WTC11 (cell line): ENCODE measurements around the gene DMD. TPM values are rescaled to one million over a fixed set of nuclear protein-coding genes. Genes with fewer than 3 reads are reported as not detected.

Source experiments
- ATAC-seq: fragments of 200-7000 bp; cut with Tn5 transposase; 2 replicates; pipeline ENCODE4 v1.10.0; 2021; ENCODE audit warnings: mild to moderate bottlenecking, moderate library complexity
- CTCF ChIA-PET: fragments of 300-600 bp; sonication (Branson Sonifier 250); formaldehyde crosslinking; loops from one replicate; lab custom pipeline; 2021; ENCODE audit warnings: antibody characterized with exemption; lab: Charles Lee
- POLR2A ChIA-PET: fragments of 350-600 bp; sonication (Branson Sonifier 250); formaldehyde crosslinking; loops from one replicate; lab custom pipeline; 2021; ENCODE audit warnings: antibody characterized with exemption; lab: Charles Lee
- DNase-seq: peaks from one replicate; pipeline ENCODE4 v3.0.0; 2021; ENCODE audit warnings: low spot score
- H3K27ac Mint-ChIP-seq: 2 replicates; pipeline ENCODE4 v1.8.0; 2021; ENCODE audit warnings: mixed read lengths
- H3K27me3 Mint-ChIP-seq: 2 replicates; pipeline ENCODE4 v1.8.0; 2021; ENCODE audit warnings: low read depth, mild to moderate bottlenecking, moderate library complexity, mixed read lengths
- H3K36me3 Mint-ChIP-seq: 2 replicates; pipeline ENCODE4 v1.8.0; 2021; ENCODE audit warnings: mixed read lengths
- H3K4me1 Mint-ChIP-seq: 2 replicates; pipeline ENCODE4 v1.8.0; 2022; ENCODE audit warnings: mixed read lengths
- H3K4me3 Mint-ChIP-seq: 2 replicates; pipeline ENCODE4 v1.8.0; 2021; ENCODE audit warnings: mild to moderate bottlenecking, moderate library complexity, mixed read lengths
- H3K9me3 Mint-ChIP-seq: 2 replicates; pipeline ENCODE4 v1.8.0; 2021; ENCODE audit warnings: mixed read lengths
- ELF4 ChIP-seq: sonication (generic); formaldehyde crosslinking; IDR thresholded peaks from 2 replicates; pipeline ENCODE4 v1.8.1; 2022; ENCODE audit warnings: low read depth, mild to moderate bottlenecking, moderate library complexity, missing genetic modification reagents
- EMX1 ChIP-seq: fragments of 250-450 bp; sonication (Bioruptor Pico); IDR thresholded peaks from 2 replicates; pipeline ENCODE4 v1.8.0; 2021; ENCODE audit warnings: mild to moderate bottlenecking
- JAZF1 ChIP-seq: fragments of 250-450 bp; sonication (Bioruptor Pico); IDR thresholded peaks from 2 replicates; pipeline ENCODE4 v1.9.0; 2021; ENCODE audit warnings: moderate library complexity, mild to moderate bottlenecking, inconsistent platforms
- MYBL2 ChIP-seq: sonication (generic); formaldehyde crosslinking; IDR thresholded peaks from 2 replicates; pipeline ENCODE4 v1.8.1; 2023; ENCODE audit warnings: mild to moderate bottlenecking, moderate library complexity, missing genetic modification reagents
- NFE2L1 ChIP-seq: sonication (generic); formaldehyde crosslinking; IDR thresholded peaks from 2 replicates; pipeline ENCODE4 v1.8.1; 2023; ENCODE audit warnings: missing genetic modification reagents
- SP1 ChIP-seq: sonication (generic); formaldehyde crosslinking; conservative IDR thresholded peaks from 2 replicates; pipeline ENCODE4 v1.8.1; 2022; ENCODE audit warnings: missing genetic modification reagents
- TEAD4 ChIP-seq: sonication (generic); formaldehyde crosslinking; IDR thresholded peaks from 2 replicates; pipeline ENCODE4 v1.8.0; 2022; ENCODE audit warnings: mild to moderate bottlenecking, missing genetic modification reagents
- ZNF121 ChIP-seq: sonication (generic); formaldehyde crosslinking; IDR thresholded peaks from 2 replicates; pipeline ENCODE4 v1.8.0; 2023; ENCODE audit warnings: missing genetic modification reagents
- ZNF138 ChIP-seq: sonication (generic); formaldehyde crosslinking; conservative IDR thresholded peaks from 2 replicates; pipeline ENCODE4 v1.8.1; 2022; ENCODE audit warnings: mild to moderate bottlenecking, moderate library complexity, missing genetic modification reagents
- ZNF317 ChIP-seq: sonication (generic); formaldehyde crosslinking; IDR thresholded peaks from 2 replicates; pipeline ENCODE4 v1.8.1; 2023; ENCODE audit warnings: low read depth, mild to moderate bottlenecking, moderate library complexity, missing genetic modification reagents, borderline replicate concordance
- ZNF396 ChIP-seq: fragments of 250-450 bp; sonication (Bioruptor Pico); IDR thresholded peaks from 2 replicates; pipeline ENCODE4 v1.8.0; 2021; ENCODE audit warnings: mild to moderate bottlenecking, moderate library complexity, borderline replicate concordance
- total RNA-seq: library from RNA; stranded (reverse); gene quantifications from 3 replicates; pipeline ENCODE4 v1.2.3, GENCODE V29; 2021
- TF ChIP-seq, protein P1 (sequence below): sonication (generic); formaldehyde crosslinking; IDR thresholded peaks from 2 replicates; pipeline ENCODE4 v1.8.0; 2023; ENCODE audit warnings: missing genetic modification reagents
- TF ChIP-seq, protein P2 (sequence below): sonication (generic); formaldehyde crosslinking; IDR thresholded peaks from 2 replicates; pipeline ENCODE4 v1.8.0; 2022; ENCODE audit warnings: mild to moderate bottlenecking, missing genetic modification reagents
- TF ChIP-seq, protein P3 (sequence below): sonication (generic); formaldehyde crosslinking; IDR thresholded peaks from 2 replicates; pipeline ENCODE4 v1.8.1; 2023; ENCODE audit warnings: mild to moderate bottlenecking, moderate library complexity, missing genetic modification reagents
- TF ChIP-seq, protein P4 (sequence below): sonication (generic); formaldehyde crosslinking; IDR thresholded peaks from 2 replicates; pipeline ENCODE4 v1.8.1; 2022; ENCODE audit warnings: low read depth, missing genetic modification reagents, borderline replicate concordance
- TF ChIP-seq, protein P5 (sequence below): fragments of 250-450 bp; sonication (Bioruptor Pico); IDR thresholded peaks from 2 replicates; pipeline ENCODE4 v2.1.2; 2022; ENCODE audit warnings: mild to moderate bottlenecking, moderate library complexity
- TF ChIP-seq, protein P6 (sequence below): sonication (generic); formaldehyde crosslinking; IDR thresholded peaks from 2 replicates; pipeline ENCODE4 v1.8.1; 2023; ENCODE audit warnings: mild to moderate bottlenecking, missing genetic modification reagents, moderate library complexity
- TF ChIP-seq, protein P7 (sequence below): fragments of 250-450 bp; sonication (Bioruptor Pico); IDR thresholded peaks from 2 replicates; pipeline ENCODE4 v1.8.0; 2021; ENCODE audit warnings: mild to moderate bottlenecking
- TF ChIP-seq, protein P8 (sequence below): sonication (generic); formaldehyde crosslinking; IDR thresholded peaks from 2 replicates; pipeline ENCODE4 v1.8.0; 2022; ENCODE audit warnings: mild to moderate bottlenecking, missing genetic modification reagents
- TF ChIP-seq, protein P9 (sequence below): sonication (generic); formaldehyde crosslinking; IDR thresholded peaks from 2 replicates; pipeline ENCODE4 v1.8.1; 2023; ENCODE audit warnings: mild to moderate bottlenecking, missing genetic modification reagents

DMD gene
- total RNA-seq, 1 experiment from 2014 or later = 9.1 TPM

DNA sequence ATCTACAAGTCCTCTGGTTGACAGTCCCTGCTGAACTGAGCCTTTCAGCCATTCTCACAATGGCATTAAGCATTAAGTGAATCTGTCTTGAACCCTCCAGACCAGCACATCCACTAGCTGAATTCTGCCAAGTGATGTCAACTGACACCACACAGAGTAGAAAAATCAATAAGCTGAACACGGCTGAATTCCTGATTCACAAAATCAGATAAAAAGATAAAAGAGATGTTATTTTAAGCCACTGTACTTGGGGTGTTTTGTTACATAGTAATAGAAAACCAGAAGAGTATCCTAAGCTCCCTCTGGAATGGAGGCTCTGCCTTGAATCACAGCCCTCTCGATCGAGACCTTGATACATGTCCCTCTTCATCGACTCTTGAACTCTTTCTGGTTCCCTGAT lies 336.5 kb downstream of the DMD start:
- no peak for DNase-seq
- H3K9me3 Mint-ChIP-seq = peaks cover 11% of the 10 kb centered on the region
- H3K36me3 Mint-ChIP-seq = no peaks in the 10 kb centered on the region
- H3K27ac Mint-ChIP-seq = no peak overlapping the region
- ChIA-PET CTCF (no interaction called here), POLR2A (no interaction called here)
- H3K4me3 Mint-ChIP-seq = no peak overlapping the region
- H3K27me3 Mint-ChIP-seq = no peaks in the 10 kb centered on the region; the same call in 1 of the 2 replicates
- H3K4me1 Mint-ChIP-seq = peaks cover 10% of the 10 kb centered on the region
- no peak for ATAC-seq
- no peak for TF ChIP-seq ZNF121 (CRISPR knock-in tag)
- no peak for TF ChIP-seq TEAD4 (CRISPR knock-in tag)
- TF ChIP-seq ZNF396 (CRISPR knock-in tag) = no peak
- TF ChIP-seq, protein P1, sequence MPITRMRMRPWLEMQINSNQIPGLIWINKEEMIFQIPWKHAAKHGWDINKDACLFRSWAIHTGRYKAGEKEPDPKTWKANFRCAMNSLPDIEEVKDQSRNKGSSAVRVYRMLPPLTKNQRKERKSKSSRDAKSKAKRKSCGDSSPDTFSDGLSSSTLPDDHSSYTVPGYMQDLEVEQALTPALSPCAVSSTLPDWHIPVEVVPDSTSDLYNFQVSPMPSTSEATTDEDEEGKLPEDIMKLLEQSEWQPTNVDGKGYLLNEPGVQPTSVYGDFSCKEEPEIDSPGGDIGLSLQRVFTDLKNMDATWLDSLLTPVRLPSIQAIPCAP (CRISPR knock-in tag) = no peak
- TF ChIP-seq, protein P2, sequence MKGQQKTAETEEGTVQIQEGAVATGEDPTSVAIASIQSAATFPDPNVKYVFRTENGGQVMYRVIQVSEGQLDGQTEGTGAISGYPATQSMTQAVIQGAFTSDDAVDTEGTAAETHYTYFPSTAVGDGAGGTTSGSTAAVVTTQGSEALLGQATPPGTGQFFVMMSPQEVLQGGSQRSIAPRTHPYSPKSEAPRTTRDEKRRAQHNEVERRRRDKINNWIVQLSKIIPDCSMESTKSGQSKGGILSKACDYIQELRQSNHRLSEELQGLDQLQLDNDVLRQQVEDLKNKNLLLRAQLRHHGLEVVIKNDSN (CRISPR knock-in tag) = no peak
- TF ChIP-seq, protein P3, sequence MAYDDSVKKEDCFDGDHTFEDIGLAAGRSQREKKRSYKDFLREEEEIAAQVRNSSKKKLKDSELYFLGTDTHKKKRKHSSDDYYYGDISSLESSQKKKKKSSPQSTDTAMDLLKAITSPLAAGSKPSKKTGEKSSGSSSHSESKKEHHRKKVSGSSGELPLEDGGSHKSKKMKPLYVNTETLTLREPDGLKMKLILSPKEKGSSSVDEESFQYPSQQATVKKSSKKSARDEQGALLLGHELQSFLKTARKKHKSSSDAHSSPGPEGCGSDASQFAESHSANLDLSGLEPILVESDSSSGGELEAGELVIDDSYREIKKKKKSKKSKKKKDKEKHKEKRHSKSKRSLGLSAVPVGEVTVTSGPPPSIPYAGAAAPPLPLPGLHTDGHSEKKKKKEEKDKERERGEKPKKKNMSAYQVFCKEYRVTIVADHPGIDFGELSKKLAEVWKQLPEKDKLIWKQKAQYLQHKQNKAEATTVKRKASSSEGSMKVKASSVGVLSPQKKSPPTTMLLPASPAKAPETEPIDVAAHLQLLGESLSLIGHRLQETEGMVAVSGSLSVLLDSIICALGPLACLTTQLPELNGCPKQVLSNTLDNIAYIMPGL (CRISPR knock-in tag) = no peak
- TF ChIP-seq, protein P4, sequence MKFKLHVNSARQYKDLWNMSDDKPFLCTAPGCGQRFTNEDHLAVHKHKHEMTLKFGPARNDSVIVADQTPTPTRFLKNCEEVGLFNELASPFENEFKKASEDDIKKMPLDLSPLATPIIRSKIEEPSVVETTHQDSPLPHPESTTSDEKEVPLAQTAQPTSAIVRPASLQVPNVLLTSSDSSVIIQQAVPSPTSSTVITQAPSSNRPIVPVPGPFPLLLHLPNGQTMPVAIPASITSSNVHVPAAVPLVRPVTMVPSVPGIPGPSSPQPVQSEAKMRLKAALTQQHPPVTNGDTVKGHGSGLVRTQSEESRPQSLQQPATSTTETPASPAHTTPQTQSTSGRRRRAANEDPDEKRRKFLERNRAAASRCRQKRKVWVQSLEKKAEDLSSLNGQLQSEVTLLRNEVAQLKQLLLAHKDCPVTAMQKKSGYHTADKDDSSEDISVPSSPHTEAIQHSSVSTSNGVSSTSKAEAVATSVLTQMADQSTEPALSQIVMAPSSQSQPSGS (CRISPR knock-in tag) = no peak
- TF ChIP-seq, protein P5, sequence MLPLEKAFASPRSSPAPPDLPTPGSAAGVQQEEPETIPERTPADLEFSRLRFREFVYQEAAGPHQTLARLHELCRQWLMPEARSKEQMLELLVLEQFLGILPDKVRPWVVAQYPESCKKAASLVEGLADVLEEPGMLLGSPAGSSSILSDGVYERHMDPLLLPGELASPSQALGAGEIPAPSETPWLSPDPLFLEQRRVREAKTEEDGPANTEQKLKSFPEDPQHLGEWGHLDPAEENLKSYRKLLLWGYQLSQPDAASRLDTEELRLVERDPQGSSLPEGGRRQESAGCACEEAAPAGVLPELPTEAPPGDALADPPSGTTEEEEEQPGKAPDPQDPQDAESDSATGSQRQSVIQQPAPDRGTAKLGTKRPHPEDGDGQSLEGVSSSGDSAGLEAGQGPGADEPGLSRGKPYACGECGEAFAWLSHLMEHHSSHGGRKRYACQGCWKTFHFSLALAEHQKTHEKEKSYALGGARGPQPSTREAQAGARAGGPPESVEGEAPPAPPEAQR (CRISPR knock-in tag) = no peak
- TF ChIP-seq, protein P6, sequence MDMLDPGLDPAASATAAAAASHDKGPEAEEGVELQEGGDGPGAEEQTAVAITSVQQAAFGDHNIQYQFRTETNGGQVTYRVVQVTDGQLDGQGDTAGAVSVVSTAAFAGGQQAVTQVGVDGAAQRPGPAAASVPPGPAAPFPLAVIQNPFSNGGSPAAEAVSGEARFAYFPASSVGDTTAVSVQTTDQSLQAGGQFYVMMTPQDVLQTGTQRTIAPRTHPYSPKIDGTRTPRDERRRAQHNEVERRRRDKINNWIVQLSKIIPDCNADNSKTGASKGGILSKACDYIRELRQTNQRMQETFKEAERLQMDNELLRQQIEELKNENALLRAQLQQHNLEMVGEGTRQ (CRISPR knock-in tag) = no peak
- TF ChIP-seq ZNF317 (CRISPR knock-in tag) = no peak
- no peak for TF ChIP-seq ELF4
- TF ChIP-seq MYBL2 (CRISPR knock-in tag) = no peak
- TF ChIP-seq ZNF138 (CRISPR knock-in tag) = no peak
- TF ChIP-seq, protein P7, sequence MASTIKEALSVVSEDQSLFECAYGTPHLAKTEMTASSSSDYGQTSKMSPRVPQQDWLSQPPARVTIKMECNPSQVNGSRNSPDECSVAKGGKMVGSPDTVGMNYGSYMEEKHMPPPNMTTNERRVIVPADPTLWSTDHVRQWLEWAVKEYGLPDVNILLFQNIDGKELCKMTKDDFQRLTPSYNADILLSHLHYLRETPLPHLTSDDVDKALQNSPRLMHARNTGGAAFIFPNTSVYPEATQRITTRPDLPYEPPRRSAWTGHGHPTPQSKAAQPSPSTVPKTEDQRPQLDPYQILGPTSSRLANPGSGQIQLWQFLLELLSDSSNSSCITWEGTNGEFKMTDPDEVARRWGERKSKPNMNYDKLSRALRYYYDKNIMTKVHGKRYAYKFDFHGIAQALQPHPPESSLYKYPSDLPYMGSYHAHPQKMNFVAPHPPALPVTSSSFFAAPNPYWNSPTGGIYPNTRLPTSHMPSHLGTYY = no peak
- no peak for TF ChIP-seq SP1 (CRISPR knock-in tag)
- TF ChIP-seq NFE2L1 (CRISPR knock-in tag) = no peak

DNA sequence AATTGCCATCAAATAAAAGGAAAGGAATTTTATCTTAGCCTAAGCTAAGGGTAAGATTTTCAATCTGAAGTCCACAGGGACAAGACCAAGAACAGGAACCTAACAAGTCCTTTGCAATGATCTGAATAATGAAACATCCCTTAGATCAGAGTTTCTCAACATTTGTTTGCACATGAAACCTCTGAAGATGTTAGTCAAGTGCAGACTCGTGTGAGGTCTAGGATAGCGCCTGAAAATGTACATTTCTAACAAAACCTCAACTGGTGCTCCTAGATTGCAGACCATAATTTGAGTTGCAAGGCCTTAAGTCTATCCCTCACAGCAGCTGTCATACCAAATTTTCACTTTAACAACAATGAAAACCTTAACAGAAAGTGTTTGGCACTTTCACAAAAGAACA lies 337.6 kb downstream of the DMD start:
- Mint-ChIP-seq H3K4me3 (no peak overlapping the region), H3K27ac (no peak overlapping the region), H3K36me3 (no peaks in the 10 kb centered on the region), H3K27me3 (no peaks in the 10 kb centered on the region; the same call in 1 of the 2 replicates), H3K4me1 (peaks cover 10% of the 10 kb centered on the region), H3K9me3 (peaks cover 8% of the 10 kb centered on the region; the same call in 1 of the 2 replicates)
- POLR2A ChIA-PET = no interaction called here
- CTCF ChIA-PET = no interaction called here
- TF ChIP-seq, protein P8, sequence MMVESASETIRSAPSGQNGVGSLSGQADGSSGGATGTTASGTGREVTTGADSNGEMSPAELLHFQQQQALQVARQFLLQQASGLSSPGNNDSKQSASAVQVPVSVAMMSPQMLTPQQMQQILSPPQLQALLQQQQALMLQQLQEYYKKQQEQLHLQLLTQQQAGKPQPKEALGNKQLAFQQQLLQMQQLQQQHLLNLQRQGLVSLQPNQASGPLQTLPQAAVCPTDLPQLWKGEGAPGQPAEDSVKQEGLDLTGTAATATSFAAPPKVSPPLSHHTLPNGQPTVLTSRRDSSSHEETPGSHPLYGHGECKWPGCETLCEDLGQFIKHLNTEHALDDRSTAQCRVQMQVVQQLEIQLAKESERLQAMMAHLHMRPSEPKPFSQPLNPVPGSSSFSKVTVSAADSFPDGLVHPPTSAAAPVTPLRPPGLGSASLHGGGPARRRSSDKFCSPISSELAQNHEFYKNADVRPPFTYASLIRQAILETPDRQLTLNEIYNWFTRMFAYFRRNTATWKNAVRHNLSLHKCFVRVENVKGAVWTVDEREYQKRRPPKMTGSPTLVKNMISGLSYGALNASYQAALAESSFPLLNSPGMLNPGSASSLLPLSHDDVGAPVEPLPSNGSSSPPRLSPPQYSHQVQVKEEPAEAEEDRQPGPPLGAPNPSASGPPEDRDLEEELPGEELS (CRISPR knock-in tag) = no peak
- no peak for TF ChIP-seq JAZF1 (CRISPR knock-in tag)
- no peak for TF ChIP-seq EMX1 (CRISPR knock-in tag)
- TF ChIP-seq, protein P9, sequence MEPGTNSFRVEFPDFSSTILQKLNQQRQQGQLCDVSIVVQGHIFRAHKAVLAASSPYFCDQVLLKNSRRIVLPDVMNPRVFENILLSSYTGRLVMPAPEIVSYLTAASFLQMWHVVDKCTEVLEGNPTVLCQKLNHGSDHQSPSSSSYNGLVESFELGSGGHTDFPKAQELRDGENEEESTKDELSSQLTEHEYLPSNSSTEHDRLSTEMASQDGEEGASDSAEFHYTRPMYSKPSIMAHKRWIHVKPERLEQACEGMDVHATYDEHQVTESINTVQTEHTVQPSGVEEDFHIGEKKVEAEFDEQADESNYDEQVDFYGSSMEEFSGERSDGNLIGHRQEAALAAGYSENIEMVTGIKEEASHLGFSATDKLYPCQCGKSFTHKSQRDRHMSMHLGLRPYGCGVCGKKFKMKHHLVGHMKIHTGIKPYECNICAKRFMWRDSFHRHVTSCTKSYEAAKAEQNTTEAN (CRISPR knock-in tag) = no peak
- no peak for TF ChIP-seq SP1 (CRISPR knock-in tag)
- no peak for TF ChIP-seq TEAD4 (CRISPR knock-in tag)
- TF ChIP-seq ZNF396 (CRISPR knock-in tag) = no peak
- DNase-seq = no peak
- ATAC-seq = no peak
